ENCODE results near the gene CENPI.
A peak's percentile ranks its signal among the peaks of the same experiment; 100 is the strongest.
"Not testable (repeated sequence)": the region's sequence is repeated elsewhere in the genome, so short reads cannot be mapped to it uniquely, and the experiment has no call there.

Gene CENPI

GRCh38 chrX:101097546-101098453, at the start of gene CENPI:
Gene CENPI (plus strand): TSS chrX:101098204. CDS start chrX:101101071, 2,867 bp downstream.
- peak; percentile 87 for DNase-seq

GRCh38 chrX:101051153-101051548, 46.9 kb upstream of the CENPI start:
- no peak for DNase-seq

GRCh38 chrX:101051549-101052302, 46.3 kb upstream of the CENPI start, which contains the start of gene TRMT2B:
Gene TRMT2B (minus strand): TSS chrX:101052111. CDS start chrX:101042289, 9,822 bp downstream.
- peak; percentile 30 for DNase-seq

GRCh38 chrX:101056551-101056950, 41.5 kb upstream of the CENPI start:
- not testable (repeated sequence) for DNase-seq

DNA sequence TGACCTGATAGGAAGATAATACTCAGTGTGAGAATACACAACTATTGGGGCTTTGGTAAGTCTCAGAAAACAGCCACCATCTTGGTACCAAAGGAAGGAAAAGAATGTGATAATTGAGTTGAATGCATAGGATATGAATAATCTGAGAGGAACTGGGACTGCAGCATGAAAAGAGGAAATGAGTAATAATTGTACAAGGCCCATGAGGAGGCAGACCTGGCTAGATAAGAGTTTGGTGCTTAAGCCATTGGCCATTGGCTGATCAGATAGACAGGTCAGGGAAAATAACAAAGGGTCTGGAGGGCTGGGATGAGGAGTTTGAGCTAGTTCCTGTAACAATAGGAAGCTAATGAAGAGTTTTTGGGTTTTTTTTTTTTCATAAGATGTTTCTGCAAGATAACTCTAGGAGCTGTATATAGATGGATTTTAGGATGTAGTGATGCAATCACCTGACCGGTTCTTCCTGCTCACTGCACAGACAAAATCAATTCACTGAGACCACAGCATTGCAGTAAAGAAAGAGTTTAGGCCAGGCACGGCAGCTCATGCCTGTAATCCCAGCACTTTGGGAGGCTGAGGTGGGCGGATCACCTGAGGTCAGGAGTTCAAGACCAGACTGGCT, 40.8 kb upstream of the CENPI start:
- no peak for DNase-seq

GRCh38 chrX:101062176-101062575, 35.8 kb upstream of the CENPI start:
- DNase-seq = no peak

DNA sequence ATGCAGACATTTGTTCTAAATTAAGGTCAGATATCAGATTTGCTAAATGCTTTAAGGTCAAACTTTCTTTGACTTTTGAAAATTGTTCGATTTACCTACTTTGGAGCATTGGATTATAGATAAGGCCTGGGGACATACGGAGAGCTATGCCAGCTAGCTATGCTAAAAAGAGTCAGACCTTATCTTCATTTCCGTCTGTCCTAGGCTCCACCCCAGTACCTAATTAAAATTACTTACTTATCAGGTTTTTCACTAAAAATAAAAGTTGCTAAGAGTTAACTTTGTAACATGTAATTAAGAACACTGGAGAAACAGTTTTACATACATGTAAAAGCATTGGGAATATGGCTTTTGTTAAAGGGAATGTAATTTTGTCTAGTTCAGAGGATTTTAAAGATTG, 26.4 kb upstream of the CENPI start:
- no peak for DNase-seq

DNA sequence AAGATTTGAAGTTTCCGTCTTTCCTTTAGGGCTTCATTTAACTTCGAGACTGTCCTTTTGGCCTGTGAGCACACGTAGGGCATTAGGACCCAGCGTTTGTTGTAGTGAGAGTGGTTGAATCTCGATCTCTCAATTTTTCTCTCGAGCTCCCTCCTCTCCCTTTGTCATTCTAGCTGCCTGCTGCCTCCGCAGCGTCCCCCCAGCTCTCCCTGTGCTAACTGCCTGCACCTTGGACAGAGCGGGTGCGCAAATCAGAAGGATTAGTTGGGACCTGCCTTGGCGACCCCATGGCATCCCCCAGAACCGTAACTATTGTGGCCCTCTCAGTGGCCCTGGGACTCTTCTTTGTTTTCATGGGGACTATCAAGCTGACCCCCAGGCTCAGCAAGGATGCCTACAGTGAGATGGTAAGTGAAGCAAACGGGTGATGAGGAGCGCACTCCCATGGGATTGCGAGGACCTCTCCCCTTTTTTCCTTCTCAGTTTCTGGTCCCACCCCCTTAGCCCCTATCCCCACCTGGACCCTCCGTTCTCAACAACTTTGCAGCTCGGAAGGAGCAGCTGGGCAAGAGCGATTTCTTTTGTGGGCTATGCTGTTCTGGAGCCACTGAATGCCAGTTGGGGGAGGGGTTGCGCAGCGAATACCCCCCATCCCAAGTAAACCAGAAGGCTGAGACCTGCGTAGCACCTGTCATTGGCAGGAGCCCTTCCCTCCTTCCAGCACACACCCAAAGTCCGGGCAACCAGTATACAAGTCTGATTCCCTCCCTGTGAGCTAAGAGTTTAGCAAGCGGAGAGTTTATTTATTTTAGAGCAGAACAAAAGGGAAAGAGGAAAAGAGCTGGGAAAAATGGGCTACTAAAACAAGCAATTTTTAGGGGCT, 19.0 kb upstream of the CENPI start, which contains the start of gene TMEM35A:
Gene TMEM35A, plus strand, starts transcription at position 164 of the 883 bp plus-strand sequence. Its CDS starts 124 bp downstream, at position 288.
- DNase-seq = no peak

DNA sequence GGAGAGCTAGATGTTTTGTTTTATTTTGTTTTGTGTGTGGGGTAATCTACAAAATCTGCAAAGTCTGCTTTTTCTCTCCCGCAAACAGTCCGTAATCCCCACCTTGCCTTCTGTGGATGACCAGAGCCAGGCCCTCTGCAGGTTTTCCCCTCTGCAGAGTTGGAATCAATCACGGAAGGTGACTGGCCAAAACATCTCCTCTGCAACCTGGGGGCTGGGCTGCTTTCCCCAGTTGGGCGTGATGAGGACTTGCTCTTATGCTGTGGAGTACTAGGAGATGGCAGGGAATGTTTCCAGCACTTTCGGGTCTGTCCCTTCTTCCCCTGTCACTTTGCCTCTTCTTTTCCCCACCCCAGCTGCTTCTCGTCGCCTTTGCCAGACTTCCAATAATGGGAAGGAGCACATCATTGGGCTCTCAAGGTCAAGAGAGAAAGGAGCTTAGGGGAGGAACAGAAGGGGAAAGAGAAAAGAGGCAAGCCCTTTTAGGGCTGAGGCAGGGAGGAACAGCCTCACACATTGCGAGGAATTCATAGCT, 18.2 kb upstream of the CENPI start:
- no peak for DNase-seq

DNA sequence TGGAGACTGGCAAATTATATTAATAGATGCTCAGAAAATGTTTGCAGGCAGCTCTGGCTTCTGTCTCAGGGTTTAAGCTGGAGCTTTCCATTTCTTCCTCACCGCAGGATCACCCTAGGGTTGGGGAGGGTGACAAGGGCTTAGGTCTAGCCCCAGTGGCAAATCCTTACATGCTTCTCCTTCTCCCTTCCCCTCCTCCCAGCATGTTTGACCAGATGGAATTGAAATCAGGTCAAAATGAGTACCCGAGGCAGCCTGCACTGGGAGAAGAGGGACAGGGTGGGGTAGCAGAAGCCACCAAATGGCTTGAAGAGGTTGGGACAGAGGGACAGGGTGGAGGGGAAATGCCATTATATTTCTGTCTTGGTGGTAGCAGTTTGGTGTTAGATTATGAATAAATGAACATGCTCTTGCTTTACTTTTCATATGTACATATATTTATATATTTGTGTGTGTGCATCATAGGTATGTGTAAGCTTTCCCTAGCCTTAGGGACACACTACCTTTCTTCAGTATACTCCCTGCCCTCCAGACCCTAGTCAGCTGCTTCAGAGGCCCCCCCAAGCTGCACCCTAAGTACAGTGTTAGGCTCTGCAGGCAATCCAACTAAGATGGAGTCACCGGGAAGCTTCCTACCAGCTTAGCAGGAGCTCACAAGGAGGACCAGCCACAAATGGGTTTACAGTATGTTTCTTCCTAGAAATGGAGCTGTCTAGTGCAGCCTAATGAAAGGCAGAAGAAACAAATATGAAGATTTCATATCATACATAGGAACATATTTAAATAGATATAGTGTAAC, 17.5 kb upstream of the CENPI start:
- no peak for DNase-seq

- DNase-seq = no peak
These were observed 16.8 kb upstream of the CENPI start for GRCh38 chrX:101081231-101081630.

DNA sequence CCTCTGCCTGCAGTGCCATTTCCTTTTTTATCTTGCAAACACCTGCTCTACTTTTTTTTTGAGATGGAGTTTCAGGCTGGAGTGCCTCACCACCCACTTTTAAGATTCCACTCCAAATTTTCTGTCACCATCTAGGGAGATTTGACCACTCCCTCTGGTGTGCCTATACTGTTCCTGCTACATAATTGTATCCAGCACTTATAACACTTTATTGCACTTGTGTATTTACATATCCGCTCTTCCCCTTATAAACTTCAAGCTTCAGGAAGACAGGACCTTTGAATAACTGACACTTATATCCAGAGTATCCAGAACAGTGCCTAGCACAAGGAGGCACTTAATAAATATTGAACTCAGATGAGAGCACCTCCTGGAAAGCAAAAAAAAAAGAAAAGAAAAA, 6.2 kb upstream of the CENPI start:
- no peak for DNase-seq

GRCh38 chrX:101108284-101108683, 10.3 kb downstream of the CENPI start:
- no peak for DNase-seq

GRCh38 chrX:101117701-101118100, 19.7 kb downstream of the CENPI start:
- no peak for DNase-seq

DNA sequence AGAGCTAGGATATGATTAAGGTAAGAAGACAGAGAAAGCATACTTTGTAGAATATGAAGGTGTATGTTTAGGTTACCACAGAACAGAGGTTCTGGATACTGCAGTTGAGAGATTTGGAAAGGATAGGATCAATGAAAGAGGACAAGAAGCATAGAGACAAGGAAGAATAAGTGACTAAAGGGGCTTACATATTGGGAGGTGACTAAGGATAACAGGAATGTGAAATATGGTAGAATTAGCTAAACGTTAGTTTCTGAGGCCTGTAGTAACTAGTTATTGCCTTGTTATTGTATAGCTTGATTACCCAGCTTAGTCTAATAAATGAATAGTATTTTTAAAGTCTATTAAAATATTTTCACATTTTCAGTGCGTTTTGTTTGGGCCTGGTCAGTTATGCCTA, 38.2 kb downstream of the CENPI start:
- DNase-seq = no peak

Measured in COR-L47 (cell line).